Measurements from ENCODE around the gene ARSJ.

- TF ChIP-seq CTCF (IDR thresholded peaks at IDR 0.05 in 8 of 11, conservative IDR thresholded peaks at IDR 0.05 in 3 of 11) (no peak), POLR2AphosphoS5 (IDR thresholded peaks at IDR 0.05) (no peak)
Measured at GRCh38 chr4:114019276-114019968, 40.0 kb upstream of the ARSJ start.

Data from spleen (tissue), 7 donors.